Skeletal muscle satellite cell (primary cell): Measurements from ENCODE around the gene CEBPE.

Experiments used
- H3K27me3 ChIP-seq: 2 replicates; pipeline ENCODE4 v1.7.0; 2013; ENCODE audit warnings: low read length; ENCODE audit not compliant: control insufficient read depth, insufficient read depth
- H3K36me3 ChIP-seq: 2 replicates; pipeline ENCODE4 v1.7.0; 2013; ENCODE audit warnings: mild to moderate bottlenecking, control low read depth, low read length; ENCODE audit not compliant: insufficient read depth
- H3K4me1 ChIP-seq: 2 replicates; pipeline ENCODE4 v1.7.0; 2013; ENCODE audit warnings: low read length; ENCODE audit not compliant: control insufficient read depth, insufficient read depth
- H3K4me2 ChIP-seq: 2 replicates; pipeline ENCODE4 v1.7.0; 2013; ENCODE audit warnings: mild to moderate bottlenecking, low read length
- H3K4me3 ChIP-seq: 2 replicates; pipeline ENCODE4 v1.7.0; 2013; ENCODE audit warnings: low read length
- H3K9ac ChIP-seq: 2 replicates; pipeline ENCODE4 v1.7.0; 2013; ENCODE audit warnings: mild to moderate bottlenecking, low read depth, low read length, moderate library complexity
- H3K9me3 ChIP-seq: replicated peaks from 2 replicates; pipeline ENCODE4 v1.7.0; 2013; ENCODE audit warnings: mild to moderate bottlenecking, control low read depth, low read length

The CEBPE gene

GRCh38 chr14:23128969-23129758 lies 10.1 kb upstream of the CEBPE start:
- Histone ChIP-seq H3K9me3 (no peaks in the 10 kb centered on the region), H3K9ac (no peak overlapping the region), H3K4me2 (no peak overlapping the region), H3K4me3 (no peak overlapping the region), H3K36me3 (no peaks in the 10 kb centered on the region), H3K4me1 (no peaks in the 10 kb centered on the region), H3K27me3 (peaks cover 40% of the 10 kb centered on the region)

GRCh38 chr14:23127861-23128260 lies 8.8 kb upstream of the CEBPE start:
- Histone ChIP-seq H3K4me3 (no peak overlapping the region), H3K4me2 (no peak overlapping the region), H3K9me3 (no peaks in the 10 kb centered on the region), H3K36me3 (no peaks in the 10 kb centered on the region), H3K27me3 (peaks cover 45% of the 10 kb centered on the region), H3K9ac (no peak overlapping the region), H3K4me1 (no peaks in the 10 kb centered on the region)

- H3K4me1 ChIP-seq = peaks cover 2% of the 10 kb centered on the region
- H3K4me2 ChIP-seq = no peak overlapping the region
- H3K9ac ChIP-seq = no peak overlapping the region
- no peaks in the 10 kb centered on the region for H3K9me3 ChIP-seq
- peaks cover 46% of the 10 kb centered on the region for H3K27me3 ChIP-seq
- no peaks in the 10 kb centered on the region for H3K36me3 ChIP-seq
- no peak overlapping the region for H3K4me3 ChIP-seq
Observed at GRCh38 chr14:23126548-23127278, 7.7 kb upstream of the CEBPE start.

- peaks cover 9% of the 10 kb centered on the region for H3K4me1 ChIP-seq
- no peaks in the 10 kb centered on the region for H3K9me3 ChIP-seq
- no peak overlapping the region for H3K4me2 ChIP-seq
- no peak overlapping the region for H3K4me3 ChIP-seq
- no peaks in the 10 kb centered on the region for H3K36me3 ChIP-seq
- no peak overlapping the region for H3K9ac ChIP-seq
- H3K27me3 ChIP-seq = peaks cover 40% of the 10 kb centered on the region
Observed at GRCh38 chr14:23125933-23126524, 7.0 kb upstream of the CEBPE start.

- H3K27me3 ChIP-seq = peaks cover 34% of the 10 kb centered on the region
- no peak overlapping the region for H3K4me2 ChIP-seq
- no peaks in the 10 kb centered on the region for H3K9me3 ChIP-seq
- no peaks in the 10 kb centered on the region for H3K36me3 ChIP-seq
- H3K4me1 ChIP-seq = peaks cover 11% of the 10 kb centered on the region
- no peak overlapping the region for H3K4me3 ChIP-seq
- no peak overlapping the region for H3K9ac ChIP-seq
Observed at GRCh38 chr14:23125011-23125410, 6.0 kb upstream of the CEBPE start.

GRCh38 chr14:23124337-23124954 lies 5.4 kb upstream of the CEBPE start:
- Histone ChIP-seq H3K27me3 (peaks cover 28% of the 10 kb centered on the region), H3K4me3 (no peak overlapping the region), H3K4me1 (peaks cover 11% of the 10 kb centered on the region), H3K36me3 (no peaks in the 10 kb centered on the region), H3K9ac (no peak overlapping the region), H3K4me2 (no peak overlapping the region), H3K9me3 (no peaks in the 10 kb centered on the region)

GRCh38 chr14:23123419-23123818 lies 4.4 kb upstream of the CEBPE start:
- Histone ChIP-seq H3K4me3 (no peak overlapping the region), H3K9ac (no peak overlapping the region), H3K27me3 (peaks cover 21% of the 10 kb centered on the region), H3K9me3 (no peaks in the 10 kb centered on the region), H3K36me3 (no peaks in the 10 kb centered on the region), H3K4me1 (peaks cover 11% of the 10 kb centered on the region), H3K4me2 (no peak overlapping the region)

GRCh38 chr14:23122086-23122485 lies 3.0 kb upstream of the CEBPE start:
- H3K36me3 ChIP-seq = no peaks in the 10 kb centered on the region
- peaks cover 12% of the 10 kb centered on the region for H3K27me3 ChIP-seq
- H3K4me2 ChIP-seq = no peak overlapping the region
- no peaks in the 10 kb centered on the region for H3K9me3 ChIP-seq
- no peak overlapping the region for H3K9ac ChIP-seq
- H3K4me3 ChIP-seq = no peak overlapping the region
- H3K4me1 ChIP-seq = peaks cover 11% of the 10 kb centered on the region

- Histone ChIP-seq H3K4me3 (no peak overlapping the region), H3K9me3 (no peaks in the 10 kb centered on the region), H3K27me3 (peaks cover 7% of the 10 kb centered on the region), H3K4me1 (peaks cover 11% of the 10 kb centered on the region), H3K36me3 (no peaks in the 10 kb centered on the region), H3K4me2 (peak overlapping the region; percentile 8), H3K9ac (peak overlapping the region; percentile 1)
Observed at GRCh38 chr14:23121361-23121771, 2.3 kb upstream of the CEBPE start.

GRCh38 chr14:23120541-23121251 lies 1.6 kb upstream of the CEBPE start:
- H3K4me2 ChIP-seq = peak overlapping the region; percentile 8
- H3K9me3 ChIP-seq = no peaks in the 10 kb centered on the region
- peak overlapping the region; percentile 1 for H3K9ac ChIP-seq
- H3K4me1 ChIP-seq = peaks cover 13% of the 10 kb centered on the region
- peaks cover 6% of the 10 kb centered on the region for H3K27me3 ChIP-seq
- no peaks in the 10 kb centered on the region for H3K36me3 ChIP-seq
- no peak overlapping the region for H3K4me3 ChIP-seq
